Activated CD4-positive, alpha-beta T cell treated with anti-CD3 and anti-CD28 coated beads for 36 hours (primary cell): ENCODE data around the gene NHS. TPM values are rescaled to one million over a fixed set of nuclear protein-coding genes. Genes with fewer than 3 reads are reported as not detected.

Source experiments
- ATAC-seq: fragments of 200-7000 bp; cut with Tn5 transposase; one replicate; pipeline ENCODE4 v1.10.0; 2021; ENCODE audit warnings: mild to moderate bottlenecking, moderate library complexity
- CTCF ChIA-PET: fragments of 350-600 bp; sonication (Branson Sonifier 250); formaldehyde crosslinking; loops from one replicate; lab custom pipeline; 2021; ENCODE audit warnings: antibody characterized with exemption; lab: Charles Lee
- POLR2A ChIA-PET: fragments of 350-600 bp; sonication (Branson Sonifier 250); formaldehyde crosslinking; loops from one replicate; lab custom pipeline; 2021; ENCODE audit warnings: antibody characterized with exemption, inconsistent platforms; lab: Charles Lee
- DNase-seq: peaks from one replicate; pipeline ENCODE4 v3.0.0-alpha.2; 2020
- H3K27ac Mint-ChIP-seq: one replicate; pipeline ENCODE4 v1.8.0; 2021; ENCODE audit warnings: mixed read lengths
- H3K27me3 Mint-ChIP-seq: one replicate; pipeline ENCODE4 v1.8.0; 2021; ENCODE audit warnings: mixed read lengths
- H3K36me3 Mint-ChIP-seq: one replicate; pipeline ENCODE4 v1.8.0; 2021; ENCODE audit warnings: low read depth, mixed read lengths
- H3K4me1 Mint-ChIP-seq: one replicate; pipeline ENCODE4 v1.8.0; 2021; ENCODE audit warnings: mixed read lengths
- H3K4me3 Mint-ChIP-seq: one replicate; pipeline ENCODE4 v1.8.0; 2021; ENCODE audit warnings: mild to moderate bottlenecking, moderate library complexity, mixed read lengths
- H3K9me3 Mint-ChIP-seq: one replicate; pipeline ENCODE4 v1.8.0; 2021; ENCODE audit warnings: low read depth, mixed read lengths
- intact Hi-C, 2 experiments: fragments of 100-400 bp; cut with DNase I in 1 of 2; cut with micrococcal nuclease in 1 of 2; formaldehyde crosslinking; loops; one replicate each; pipeline versions ENCODE4 v1.14.2 to v1.15.1; 2022 to 2024; cut with DNase I, micrococcal nuclease
- total RNA-seq, 2 experiments: library from RNA; stranded (reverse); gene quantifications; one replicate each; pipeline ENCODE4 v1.2.3, GENCODE V29; 2021

NHS gene
- total RNA-seq, 2 experiments from 2014 or later: 6.7 to 10.2 TPM

GRCh38 chrX:17707731-17708130, 332.7 kb downstream of the NHS start:
- H3K27me3 Mint-ChIP-seq: no peaks in the 10 kb centered on the region
- H3K4me3 Mint-ChIP-seq: no peak overlapping the region
- H3K4me1 Mint-ChIP-seq: no peaks in the 10 kb centered on the region
- ChIA-PET CTCF (no interaction called here), POLR2A (no interaction called here)
- H3K27ac Mint-ChIP-seq: no peak overlapping the region
- intact Hi-C loops: no loop called here
- no peaks in the 10 kb centered on the region for H3K36me3 Mint-ChIP-seq
- ATAC-seq (no peak), DNase-seq (no peak)
- H3K9me3 Mint-ChIP-seq: no peaks in the 10 kb centered on the region

DNA sequence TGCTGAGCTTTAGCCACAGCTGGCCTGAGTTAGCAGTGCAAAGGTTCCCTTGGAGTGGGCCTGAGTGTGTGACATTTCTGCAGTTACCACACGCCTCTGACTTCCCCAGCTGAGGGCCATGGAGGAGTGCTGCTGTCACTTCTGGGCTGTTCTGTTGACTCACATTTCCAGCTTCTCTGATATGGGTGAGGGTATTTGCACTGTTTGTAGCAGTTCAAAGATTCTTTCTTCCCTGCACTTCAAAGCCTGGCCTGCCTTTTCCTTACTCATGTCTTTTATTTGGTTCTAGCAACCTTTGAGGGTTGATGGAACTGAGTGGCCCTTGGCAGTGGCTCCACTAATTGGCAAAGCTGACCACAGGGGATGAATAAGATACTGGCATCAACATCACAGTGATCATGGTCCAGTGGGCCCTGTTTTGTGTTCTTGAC, 335.9 kb downstream of the NHS start:
- H3K36me3 Mint-ChIP-seq: no peaks in the 10 kb centered on the region
- intact Hi-C loops: no loop called here
- no peaks in the 10 kb centered on the region for H3K27me3 Mint-ChIP-seq
- no peaks in the 10 kb centered on the region for H3K9me3 Mint-ChIP-seq
- H3K4me3 Mint-ChIP-seq: no peak overlapping the region
- no peak overlapping the region for H3K27ac Mint-ChIP-seq
- ChIA-PET CTCF (no interaction called here), POLR2A (no interaction called here)
- ATAC-seq (no peak), DNase-seq (no peak)
- no peaks in the 10 kb centered on the region for H3K4me1 Mint-ChIP-seq

GRCh38 chrX:17713288-17713687, 338.3 kb downstream of the NHS start:
- POLR2A ChIA-PET: no interaction called here
- Mint-ChIP-seq H3K4me1 (no peaks in the 10 kb centered on the region), H3K36me3 (no peaks in the 10 kb centered on the region), H3K27me3 (no peaks in the 10 kb centered on the region), H3K4me3 (no peak overlapping the region), H3K27ac (no peak overlapping the region), H3K9me3 (no peaks in the 10 kb centered on the region)
- CTCF ChIA-PET: no interaction called here
- intact Hi-C loops: no loop called here
- DNase-seq (no peak), ATAC-seq (no peak)

DNA sequence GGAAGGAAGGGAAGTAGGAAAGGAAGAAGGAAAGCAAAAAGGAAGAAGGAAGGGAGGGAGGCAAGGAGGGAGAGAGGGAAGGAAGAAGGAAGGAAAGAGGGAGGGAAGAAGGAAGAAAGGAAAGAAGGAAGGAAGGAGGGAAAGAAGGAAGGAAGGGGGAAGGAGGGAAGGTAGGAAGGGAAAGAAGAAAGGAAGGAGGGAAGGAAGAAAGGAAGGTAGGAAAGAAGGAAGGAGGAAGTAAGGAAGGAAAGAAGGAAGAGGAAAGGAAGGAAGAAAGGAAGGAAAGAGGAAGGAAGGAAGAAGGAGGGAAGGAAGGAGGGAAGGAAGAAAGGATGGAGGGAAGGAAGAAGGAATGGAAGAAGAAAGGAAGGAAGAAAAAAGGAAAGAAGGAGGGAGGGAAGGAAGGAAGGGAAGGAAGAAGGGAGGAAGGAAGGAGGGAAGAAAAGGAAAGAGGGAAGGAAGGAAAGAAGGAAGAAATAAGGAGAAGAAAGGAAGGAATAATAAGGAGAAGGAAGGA, 343.7 kb downstream of the NHS start:
- no peak for ATAC-seq
- intact Hi-C loops: no loop called here
- CTCF ChIA-PET: no interaction called here
- POLR2A ChIA-PET: interaction anchor here (0.6 kb wide), 1 partner anchor 169 kb away, joined by 3 read pairs; no protein-coding TSS in a partner anchor
- no peaks in the 10 kb centered on the region for H3K27me3 Mint-ChIP-seq
- H3K4me1 Mint-ChIP-seq: no peaks in the 10 kb centered on the region
- H3K9me3 Mint-ChIP-seq: no peaks in the 10 kb centered on the region
- H3K4me3 Mint-ChIP-seq: no peak overlapping the region
- H3K36me3 Mint-ChIP-seq: no peaks in the 10 kb centered on the region
- DNase-seq: no peak
- H3K27ac Mint-ChIP-seq: no peak overlapping the region

DNA sequence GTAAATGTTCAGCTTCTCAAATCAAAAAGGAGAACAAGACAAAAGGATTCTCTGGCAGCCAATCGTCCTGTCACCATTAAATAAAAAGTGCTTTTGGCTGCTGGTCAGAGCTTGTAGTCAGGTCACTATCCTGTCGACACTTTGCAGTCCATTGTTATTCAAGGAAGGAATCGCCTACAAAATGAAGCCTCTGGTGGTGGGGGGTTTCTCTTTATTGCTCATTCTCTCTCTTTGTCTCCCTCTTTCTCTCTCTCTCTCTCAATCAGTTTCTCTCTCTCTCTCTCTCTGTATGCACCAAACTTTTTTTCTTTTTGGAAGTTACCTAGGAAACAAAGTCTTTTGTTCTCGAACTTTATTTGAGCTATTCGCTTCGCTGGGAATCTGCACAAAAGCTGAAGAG, 344.7 kb downstream of the NHS start:
- Mint-ChIP-seq H3K27ac (no peak overlapping the region), H3K36me3 (no peaks in the 10 kb centered on the region), H3K9me3 (no peaks in the 10 kb centered on the region), H3K4me3 (no peak overlapping the region), H3K4me1 (no peaks in the 10 kb centered on the region), H3K27me3 (no peaks in the 10 kb centered on the region)
- POLR2A ChIA-PET: interaction anchor here (0.7 kb wide), 1 partner anchor 571 kb away, joined by 6 read pairs; no protein-coding TSS in a partner anchor
- no peak for ATAC-seq
- CTCF ChIA-PET: no interaction called here
- DNase-seq: no peak
- intact Hi-C loops: no loop called here

DNA sequence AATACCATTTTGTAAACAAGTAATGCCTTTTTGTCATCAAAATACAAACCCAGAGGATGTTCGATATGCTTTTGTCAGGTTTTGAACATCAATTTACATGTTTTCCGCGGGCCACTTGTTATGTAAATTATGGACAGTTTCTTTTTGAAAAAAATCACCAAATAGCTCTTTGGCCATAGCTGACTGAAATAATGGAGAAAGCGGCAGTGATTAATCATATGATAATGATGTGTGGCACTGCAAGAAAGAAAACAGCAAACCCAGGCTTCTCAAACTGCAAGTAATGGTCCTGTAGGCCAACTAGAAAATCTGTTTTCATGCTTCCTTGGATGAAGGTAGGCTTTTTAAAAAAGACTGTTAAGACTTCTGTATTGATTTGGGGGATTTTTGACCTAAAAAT, 346.7 kb downstream of the NHS start:
- DNase-seq (no peak), ATAC-seq (no peak)
- ChIA-PET CTCF (no interaction called here), POLR2A (no interaction called here)
- H3K4me3 Mint-ChIP-seq: no peak overlapping the region
- no peak overlapping the region for H3K27ac Mint-ChIP-seq
- no peaks in the 10 kb centered on the region for H3K4me1 Mint-ChIP-seq
- H3K36me3 Mint-ChIP-seq: no peaks in the 10 kb centered on the region
- intact Hi-C loops: no loop called here
- H3K27me3 Mint-ChIP-seq: no peaks in the 10 kb centered on the region
- no peaks in the 10 kb centered on the region for H3K9me3 Mint-ChIP-seq

GRCh38 chrX:17725181-17725580, 350.2 kb downstream of the NHS start:
- no peaks in the 10 kb centered on the region for H3K9me3 Mint-ChIP-seq
- intact Hi-C loops: no loop called here
- DNase-seq (no peak), ATAC-seq (no peak)
- H3K27ac Mint-ChIP-seq: no peak overlapping the region
- no peaks in the 10 kb centered on the region for H3K4me1 Mint-ChIP-seq
- no peaks in the 10 kb centered on the region for H3K36me3 Mint-ChIP-seq
- no peaks in the 10 kb centered on the region for H3K27me3 Mint-ChIP-seq
- CTCF ChIA-PET: no interaction called here
- no peak overlapping the region for H3K4me3 Mint-ChIP-seq
- POLR2A ChIA-PET: no interaction called here

DNA sequence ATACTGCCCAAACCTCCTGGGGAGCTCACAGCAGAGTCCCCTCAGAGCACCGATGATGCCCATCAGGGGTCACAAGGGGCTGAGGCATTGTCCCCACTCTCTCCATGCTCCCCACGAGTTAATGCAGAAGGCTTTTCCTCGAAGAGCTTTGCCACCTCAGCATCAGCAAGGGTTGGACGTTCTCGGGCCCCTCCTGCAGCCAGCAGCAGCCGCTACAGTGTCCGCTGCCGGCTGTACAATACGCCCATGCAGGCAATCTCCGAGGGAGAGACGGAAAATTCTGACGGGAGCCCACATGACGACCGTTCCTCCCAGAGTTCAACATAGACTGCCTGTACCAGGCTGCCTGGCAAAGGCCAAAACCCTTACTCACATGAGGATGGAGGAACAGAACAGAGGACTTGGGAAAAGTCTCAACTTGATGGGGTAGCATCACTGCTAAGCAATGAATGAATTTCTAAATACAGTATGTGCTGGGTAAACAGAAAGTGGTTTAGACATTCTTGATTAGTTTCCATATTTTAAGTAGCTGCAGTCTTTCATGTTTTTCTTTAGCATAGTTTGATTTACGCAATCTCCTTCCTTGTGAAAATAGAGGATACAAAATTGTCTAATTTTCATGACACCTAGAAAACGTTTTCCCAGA, 357.3 kb downstream of the NHS start:
- intact Hi-C loops: loop anchor here in 1 of 2 experiments (10.0 kb wide), 2 partner anchors 943 to 1953 kb away; partner anchors contain the start of gene RS1
- CTCF ChIA-PET: no interaction called here
- DNase-seq (no peak), ATAC-seq (no peak)
- Mint-ChIP-seq H3K27me3 (peaks cover 2% of the 10 kb centered on the region), H3K4me3 (no peak overlapping the region), H3K36me3 (no peaks in the 10 kb centered on the region), H3K9me3 (no peaks in the 10 kb centered on the region), H3K27ac (no peak overlapping the region), H3K4me1 (peaks cover 2% of the 10 kb centered on the region)
- POLR2A ChIA-PET: no interaction called here

- peaks cover 20% of the 10 kb centered on the region for H3K4me1 Mint-ChIP-seq
- H3K27me3 Mint-ChIP-seq: peaks cover 2% of the 10 kb centered on the region
- intact Hi-C loops: loop anchor here (5.0 to 10.0 kb wide), 9 partner anchors 83 to 1949 kb away; partner anchors contain the start of genes CDKL5 (in 1 of the 2), PDHA1 (in 1 of the 2), RBBP7 (in 1 of the 2) and RS1 (in 1 of the 2)
- no peak for DNase-seq
- H3K27ac Mint-ChIP-seq: no peak overlapping the region
- ChIA-PET CTCF (interaction anchor here (0.9 to 1.0 kb wide), 2 partner anchors 8 to 9 kb away, joined by 3 to 5 read pairs; no protein-coding TSS in a partner anchor), POLR2A (no interaction called here)
- H3K4me3 Mint-ChIP-seq: no peak overlapping the region
- H3K9me3 Mint-ChIP-seq: no peaks in the 10 kb centered on the region
- no peak for ATAC-seq
- H3K36me3 Mint-ChIP-seq: no peaks in the 10 kb centered on the region
Measured at GRCh38 chrX:17735406-17735805, 360.4 kb downstream of the NHS start.

GRCh38 chrX:17736478-17736855, 361.5 kb downstream of the NHS start:
- CTCF ChIA-PET: interaction anchor here (0.5 to 1.0 kb wide), 3 partner anchors 8 to 187 kb away, joined by 3 to 5 read pairs (median 3); no protein-coding TSS in a partner anchor
- Mint-ChIP-seq H3K27me3 (peaks cover 5% of the 10 kb centered on the region), H3K36me3 (no peaks in the 10 kb centered on the region), H3K4me3 (peak overlapping the region; percentile 81), H3K27ac (peak overlapping the region; percentile 72), H3K4me1 (peaks cover 25% of the 10 kb centered on the region), H3K9me3 (no peaks in the 10 kb centered on the region)
- ATAC-seq: no peak
- POLR2A ChIA-PET: no interaction called here
- DNase-seq: no peak
- intact Hi-C loops: loop anchor here (5.0 to 10.0 kb wide), 9 partner anchors 84 to 1948 kb away; partner anchors contain the start of genes CDKL5 (in 1 of the 2), PDHA1 (in 1 of the 2), RBBP7 (in 1 of the 2) and RS1 (in 1 of the 2)

DNA sequence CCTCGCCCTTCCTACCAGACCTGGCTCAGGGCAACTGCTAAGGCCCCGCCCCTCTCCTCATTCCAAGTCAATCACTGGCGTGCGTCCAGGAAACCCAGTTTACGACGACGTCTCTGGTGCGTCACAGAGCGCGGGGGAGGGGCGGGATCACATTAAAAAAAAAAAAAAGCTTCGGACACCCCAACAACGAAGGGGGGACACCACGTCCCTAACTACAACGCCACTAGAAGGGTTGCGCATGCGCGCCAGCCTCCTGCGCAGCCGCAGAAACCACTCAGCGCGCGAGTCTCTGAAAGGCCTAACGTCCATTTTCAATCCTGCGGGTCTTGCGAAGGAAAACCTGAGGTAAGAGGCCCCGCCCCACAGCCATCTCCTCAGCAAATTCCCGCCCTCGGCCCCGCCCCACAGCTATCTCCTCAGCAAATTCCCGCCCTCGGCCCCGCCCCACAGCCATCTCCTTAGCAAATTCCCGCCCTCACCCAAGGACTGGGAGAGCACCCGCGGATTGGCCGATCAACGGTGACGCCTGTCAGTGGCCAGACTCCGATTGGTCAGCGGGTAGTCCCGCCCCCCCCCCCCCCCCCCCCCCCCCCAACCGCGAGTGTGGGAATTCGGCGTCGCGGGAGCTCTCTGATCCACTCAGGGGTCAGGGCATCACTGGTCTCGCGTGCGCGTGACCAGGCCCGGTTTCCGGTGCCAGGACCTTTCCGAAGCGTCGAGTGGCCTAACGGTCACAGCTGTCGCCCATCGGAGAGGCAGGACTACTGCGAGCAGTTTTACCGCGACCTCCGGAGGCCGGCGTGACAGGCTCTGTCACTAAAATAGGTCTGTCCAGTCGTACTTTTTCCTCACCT, 362.1 kb downstream of the NHS start, which contains the start of gene SCML1:
Gene SCML1, plus strand, starts transcription at position 638 of the 854 bp plus-strand sequence. CDS start 6,694 bp downstream, outside the sequence.
- Mint-ChIP-seq H3K36me3 (no peaks in the 10 kb centered on the region), H3K27me3 (peaks cover 5% of the 10 kb centered on the region), H3K27ac (peak within 1 kb of the TSS; percentile 95), H3K4me3 (peak within 1 kb of the TSS; percentile 81), H3K4me1 (peaks cover 25% of the 10 kb centered on the region), H3K9me3 (no peaks in the 10 kb centered on the region)
- DNase-seq (peak; percentile 95), ATAC-seq (peak; percentile 79)
- CTCF ChIA-PET: interaction anchor here (0.5 kb wide), 1 partner anchor 187 kb away, joined by 3 read pairs; no protein-coding TSS in a partner anchor
- POLR2A ChIA-PET: no interaction called here
- intact Hi-C loops: loop anchor here (5.0 to 10.0 kb wide), 9 partner anchors 85 to 1948 kb away; partner anchors contain the start of genes CDKL5 (in 1 of the 2), PDHA1 (in 1 of the 2), RBBP7 (in 1 of the 2) and RS1 (in 1 of the 2)
